HG02943 (cell line): ENCODE results near the gene TLE7.

Experiments
- ATAC-seq: cut with Tn5 transposase; IDR thresholded peaks from one replicate; pipeline ENCODE4 v1.9.1; 2021; ENCODE audit warnings: mild to moderate bottlenecking, low read depth, moderate library complexity; ENCODE audit not compliant: unreplicated experiment

Gene TLE7

GRCh38 chr16:71453036-71453435, 11.2 kb upstream of the TLE7 start:
- no peak for ATAC-seq

- ATAC-seq = no peak
Measured at GRCh38 chr16:71449020-71449419, 7.2 kb upstream of the TLE7 start.

GRCh38 chr16:71448274-71448866, 6.5 kb upstream of the TLE7 start:
- no peak for ATAC-seq

GRCh38 chr16:71443714-71444113, 1.9 kb upstream of the TLE7 start:
- no peak for ATAC-seq

- no peak for ATAC-seq
Measured at GRCh38 chr16:71441348-71442050, 355 bp downstream of the TLE7 start.

- ATAC-seq = no peak
Measured at GRCh38 chr16:71440669-71441347, 1.0 kb downstream of the TLE7 start.

GRCh38 chr16:71439523-71439922, 2.3 kb downstream of the TLE7 start:
- ATAC-seq = no peak

GRCh38 chr16:71436473-71436872, 5.4 kb downstream of the TLE7 start:
- no peak for ATAC-seq

GRCh38 chr16:71432906-71433305, 8.9 kb downstream of the TLE7 start:
- no peak for ATAC-seq

GRCh38 chr16:71431991-71432390, 9.9 kb downstream of the TLE7 start:
- ATAC-seq = no peak

- ATAC-seq = no peak
Measured at GRCh38 chr16:71431176-71431575, 10.7 kb downstream of the TLE7 start.

- ATAC-seq = no peak
Measured at GRCh38 chr16:71430744-71431143, 11.1 kb downstream of the TLE7 start.

- no peak for ATAC-seq
Measured at GRCh38 chr16:71429581-71429980, 12.3 kb downstream of the TLE7 start.

- ATAC-seq = no peak
Measured at GRCh38 chr16:71428883-71429282, 13.0 kb downstream of the TLE7 start.

- ATAC-seq = no peak
Measured at GRCh38 chr16:71428385-71428784, 13.5 kb downstream of the TLE7 start.

GRCh38 chr16:71426880-71427615, 14.8 kb downstream of the TLE7 start:
- ATAC-seq = no peak

- no peak for ATAC-seq
Measured at GRCh38 chr16:71426069-71426879, 15.6 kb downstream of the TLE7 start.

GRCh38 chr16:71425746-71426068, 16.1 kb downstream of the TLE7 start:
- no peak for ATAC-seq

- no peak for ATAC-seq
Measured at GRCh38 chr16:71424626-71425025, 17.2 kb downstream of the TLE7 start.

- no peak for ATAC-seq
Measured at GRCh38 chr16:71423865-71424264, 18.0 kb downstream of the TLE7 start.

- ATAC-seq = no peak
Measured at GRCh38 chr16:71423016-71423415, 18.8 kb downstream of the TLE7 start.
